H9 (cell line): Measurements from ENCODE around the gene ADGRD1. TPM values are rescaled to one million over a fixed set of nuclear protein-coding genes. Genes with fewer than 3 reads are reported as not detected.

Experiments used
- DNase-seq: peaks from one replicate; pipeline ENCODE4 v3.0.0-alpha.2; 2017
- H2AFZ ChIP-seq: one replicate; pipeline ENCODE4 v1.6.1; 2013; ENCODE audit warnings: mild to moderate bottlenecking, low read length, control low read depth, moderate library complexity
- H2AK5ac ChIP-seq: 2 replicates; pipeline ENCODE4 v1.6.1; 2013; ENCODE audit warnings: low read length, control low read depth, mixed read lengths; ENCODE audit not compliant: insufficient read length
- H2BK120ac ChIP-seq: one replicate; pipeline ENCODE4 v1.6.1; 2013; ENCODE audit warnings: low read depth, mild to moderate bottlenecking, low read length, control low read depth, inconsistent platforms; ENCODE audit not compliant: poor library complexity, severe bottlenecking
- H2BK12ac ChIP-seq: 2 replicates; pipeline ENCODE4 v1.6.1; 2013; ENCODE audit warnings: low read length, control low read depth, mixed read lengths, low read depth; ENCODE audit not compliant: insufficient read length
- H2BK15ac ChIP-seq: 2 replicates; pipeline ENCODE4 v1.6.1; 2013; ENCODE audit warnings: low read depth, low read length, control low read depth
- H2BK20ac ChIP-seq: one replicate; pipeline ENCODE4 v1.6.1; 2013; ENCODE audit warnings: low read depth, mild to moderate bottlenecking, low read length, control low read depth, inconsistent platforms; ENCODE audit not compliant: poor library complexity, severe bottlenecking
- H2BK5ac ChIP-seq: 2 replicates; pipeline ENCODE4 v1.6.1; 2013; ENCODE audit warnings: low read length, control low read depth, mixed read lengths; ENCODE audit not compliant: insufficient read length
- H3K14ac ChIP-seq: 2 replicates; pipeline ENCODE4 v1.6.1; 2013; ENCODE audit warnings: low read length, control low read depth; ENCODE audit not compliant: insufficient read depth
- H3K18ac ChIP-seq: 2 replicates; pipeline ENCODE4 v1.6.1; 2013; ENCODE audit warnings: low read depth, mild to moderate bottlenecking, mixed read lengths, low read length, control low read depth; ENCODE audit not compliant: insufficient read length
- H3K23ac ChIP-seq: 2 replicates; pipeline ENCODE4 v1.6.1; 2013; ENCODE audit warnings: low read length, control low read depth, mixed read lengths, low read depth; ENCODE audit not compliant: insufficient read length
- H3K23me2 ChIP-seq: 2 replicates; pipeline ENCODE4 v1.6.1; 2013; ENCODE audit warnings: low read depth, mild to moderate bottlenecking, mixed read lengths, low read length, control low read depth; ENCODE audit not compliant: insufficient read length, poor library complexity, severe bottlenecking
- H3K27ac ChIP-seq: 2 replicates; pipeline ENCODE4 v1.5.1; 2013; ENCODE audit warnings: low read length, control low read depth, mixed read lengths, low read depth; ENCODE audit not compliant: insufficient read length
- H3K27me3 ChIP-seq: 2 replicates; pipeline ENCODE4 v1.6.1; 2013; ENCODE audit warnings: low read length, control low read depth, inconsistent platforms; ENCODE audit not compliant: insufficient read depth
- H3K4ac ChIP-seq: 2 replicates; pipeline ENCODE4 v1.6.1; 2013; ENCODE audit warnings: low read depth, mild to moderate bottlenecking, control low read depth, inconsistent platforms, low read length, moderate library complexity
- H3K4me1 ChIP-seq: 2 replicates; pipeline ENCODE4 v1.6.1; 2013; ENCODE audit warnings: low read length, control low read depth, inconsistent platforms; ENCODE audit not compliant: insufficient read depth
- H3K4me2 ChIP-seq: 2 replicates; pipeline ENCODE4 v1.6.1; 2013; ENCODE audit warnings: low read length, control low read depth, mixed read lengths; ENCODE audit not compliant: insufficient read length, insufficient read depth
- H3K56ac ChIP-seq: 2 replicates; pipeline ENCODE4 v1.6.1; 2013; ENCODE audit warnings: low read depth, mild to moderate bottlenecking, mixed read lengths, low read length, control low read depth; ENCODE audit not compliant: insufficient read length
- H3K79me1 ChIP-seq: 2 replicates; pipeline ENCODE4 v1.6.1; 2013; ENCODE audit warnings: low read depth, mild to moderate bottlenecking, moderate library complexity, low read length, control low read depth, inconsistent platforms; ENCODE audit not compliant: insufficient read depth, poor library complexity, severe bottlenecking
- H3K79me2 ChIP-seq: 2 replicates; pipeline ENCODE4 v1.6.1; 2013; ENCODE audit warnings: low read length, control low read depth, inconsistent platforms; ENCODE audit not compliant: insufficient read depth
- H3K9ac ChIP-seq: 2 replicates; pipeline ENCODE4 v1.6.1; 2013; ENCODE audit warnings: low read length, control low read depth, mixed read lengths; ENCODE audit not compliant: insufficient read length; ENCODE audit errors: extremely low read depth
- H3K9me3 ChIP-seq: one replicate; pipeline ENCODE4 v1.6.1; 2013; ENCODE audit warnings: low read depth, low read length, inconsistent platforms; ENCODE audit not compliant: control insufficient read depth
- H3T11ph ChIP-seq: one replicate; pipeline ENCODE4 v1.6.1; 2013; ENCODE audit warnings: mild to moderate bottlenecking, low read length, control low read depth, inconsistent platforms
- H4K20me1 ChIP-seq: one replicate; pipeline ENCODE4 v1.6.1; 2013; ENCODE audit not compliant: control insufficient read depth, insufficient read length, insufficient read depth
- H4K5ac ChIP-seq: 2 replicates; pipeline ENCODE4 v1.6.1; 2013; ENCODE audit warnings: low read depth, mild to moderate bottlenecking, mixed read lengths, low read length, control low read depth; ENCODE audit not compliant: insufficient read length
- H4K8ac ChIP-seq: replicated peaks from 2 replicates; pipeline ENCODE4 v1.6.1; 2013; ENCODE audit warnings: low read length, control low read depth, mixed read lengths, low read depth; ENCODE audit not compliant: insufficient read length
- H4K91ac ChIP-seq: 2 replicates; pipeline ENCODE4 v1.6.1; 2013; ENCODE audit warnings: low read depth, mild to moderate bottlenecking, moderate library complexity, mixed read lengths, low read length, control low read depth; ENCODE audit not compliant: insufficient read length
- H3K27ac Mint-ChIP-seq, 3 experiments: 2 replicates in 2 of 3; 3 replicates in 1 of 3; pipeline ENCODE4 v1.8.0; 2020 to 2021; ENCODE audit warnings: mixed read lengths in 3 of 3, mild to moderate bottlenecking in 1 of 3, moderate library complexity in 1 of 3
- H3K27me3 Mint-ChIP-seq: 2 replicates; pipeline ENCODE4 v1.8.0; 2021; ENCODE audit warnings: low read depth, mild to moderate bottlenecking, moderate library complexity, mixed read lengths
- H3K36me3 Mint-ChIP-seq, 3 experiments: 2 replicates in 2 of 3; 3 replicates in 1 of 3; pipeline ENCODE4 v1.8.0; 2020 to 2021; ENCODE audit warnings: low read depth in 3 of 3, mixed read lengths in 3 of 3; ENCODE audit not compliant: insufficient read depth in 1 of 3
- H3K4me1 Mint-ChIP-seq, 2 experiments: 2 replicates each; pipeline ENCODE4 v1.8.0; 2020; ENCODE audit warnings: mixed read lengths in 2 of 2
- H3K4me3 Mint-ChIP-seq, 2 experiments: 2 replicates in 1 of 2; 3 replicates in 1 of 2; pipeline ENCODE4 v1.8.0; 2020 to 2021; ENCODE audit warnings: mild to moderate bottlenecking in 2 of 2, mixed read lengths in 2 of 2, moderate library complexity in 1 of 2
- H3K9me3 Mint-ChIP-seq, 2 experiments: 2 replicates in 1 of 2; 3 replicates in 1 of 2; pipeline ENCODE4 v1.8.0; 2020; ENCODE audit warnings: mild to moderate bottlenecking in 2 of 2, mixed read lengths in 2 of 2, moderate library complexity in 1 of 2
- CTCF ChIP-seq: fragments of 200-600 bp; sonication (generic); conservative IDR thresholded peaks from 3 replicates; pipeline ENCODE4 v1.8.0; 2021; ENCODE audit warnings: antibody characterized with exemption, mild to moderate bottlenecking
- WGBS: extraction: QIAGEN DNeasy Blood & Tissue Kit; methylation state at CpG from one replicate; pipeline ENCODE4 v1.1.7; 2013; ENCODE audit warnings: missing lambda C conversion rate, low lambda C conversion rate, mixed read lengths; ENCODE audit not compliant: insufficient read length; ENCODE audit errors: extremely low coverage; 5-methylcytosine and 5-hydroxymethylcytosine counted together
- total RNA-seq: library from RNA; stranded (reverse); gene quantifications from 2 replicates; pipeline ENCODE4 v1.2.1, GENCODE V29; 2021

The ADGRD1 gene
- total RNA-seq, 1 experiment from 2014 or later, result 0.52 TPM

- no peaks in the 10 kb centered on the region for H3K79me1 ChIP-seq
- no peak for DNase-seq
- no peak overlapping the region for H2BK12ac ChIP-seq
- Mint-ChIP-seq H3K36me3 (no peaks in the 10 kb centered on the region), H3K4me1 (peaks cover 4 to 6% of the 10 kb centered on the region in 2 experiments), H3K9me3 (no peaks in the 10 kb centered on the region), H3K27me3 (peaks cover 3% of the 10 kb centered on the region), H3K4me3 (no peak overlapping the region), H3K27ac (no peak overlapping the region)
- no peak for TF ChIP-seq CTCF
- H2BK20ac ChIP-seq, result no peak overlapping the region
- H3K4ac ChIP-seq, result no peak overlapping the region
- H4K5ac ChIP-seq, result no peak overlapping the region
- no peak overlapping the region for H3K56ac ChIP-seq
- no CpG with 5 or more reads among the region's 5 CpGs for WGBS
- H2BK5ac ChIP-seq, result no peak overlapping the region
- no peak overlapping the region for H3K27ac ChIP-seq
- H3K14ac ChIP-seq, result no peak overlapping the region
- H3T11ph ChIP-seq, result no peak overlapping the region
- no peak overlapping the region for H3K9ac ChIP-seq
- no peak overlapping the region for H2AFZ ChIP-seq
- no peak overlapping the region for H4K8ac ChIP-seq
- H3K27me3 ChIP-seq, result no peaks in the 10 kb centered on the region
- no peak overlapping the region for H2BK15ac ChIP-seq
- no peaks in the 10 kb centered on the region for H3K79me2 ChIP-seq
- no peaks in the 10 kb centered on the region for H3K4me1 ChIP-seq
- H3K18ac ChIP-seq, result no peak overlapping the region
- H3K23ac ChIP-seq, result no peak overlapping the region
- no peak overlapping the region for H3K4me2 ChIP-seq
- H2BK120ac ChIP-seq, result no peak overlapping the region
- H2AK5ac ChIP-seq, result no peak overlapping the region
- H3K9me3 ChIP-seq, result no peaks in the 10 kb centered on the region
- no peaks in the 10 kb centered on the region for H3K23me2 ChIP-seq
- H4K20me1 ChIP-seq, result no peaks in the 10 kb centered on the region
- H4K91ac ChIP-seq, result no peak overlapping the region
Observed at GRCh38 chr12:131052929-131053328, 99.2 kb downstream of the ADGRD1 start.
